C4-2B (cell line): ENCODE data around the gene ADARB2.

Experiments used
- ZFX ChIP-seq: fragments of 450-650 bp; IDR thresholded peaks from 2 replicates; pipeline ENCODE4 v1.6.1; 2017
- TF ChIP-seq, protein P1 (sequence below): fragments of 450-650 bp; conservative IDR thresholded peaks from 2 replicates; pipeline ENCODE4 v1.5.1; 2017; ENCODE audit warnings: mild to moderate bottlenecking

DNA sequence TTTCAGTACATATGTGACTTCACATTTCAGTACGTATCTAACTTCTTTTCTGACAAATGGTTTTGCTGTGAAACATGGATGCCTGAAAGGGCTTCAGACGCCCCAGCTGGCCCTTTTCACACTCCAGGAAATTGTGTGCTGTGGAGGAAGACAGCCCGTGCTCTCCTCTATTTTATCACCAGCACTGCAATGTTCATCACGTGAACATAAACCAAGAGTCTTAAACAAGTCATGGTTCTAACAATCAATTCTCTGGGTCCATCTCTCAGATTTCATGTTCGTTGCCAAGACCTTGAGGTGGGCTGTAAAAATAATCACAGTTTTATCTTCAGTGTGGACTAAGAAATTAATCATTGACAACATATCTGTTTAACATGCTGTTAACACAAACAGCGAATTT is 539.9 kb downstream of the ADARB2 start:
- TF ChIP-seq, protein P1, sequence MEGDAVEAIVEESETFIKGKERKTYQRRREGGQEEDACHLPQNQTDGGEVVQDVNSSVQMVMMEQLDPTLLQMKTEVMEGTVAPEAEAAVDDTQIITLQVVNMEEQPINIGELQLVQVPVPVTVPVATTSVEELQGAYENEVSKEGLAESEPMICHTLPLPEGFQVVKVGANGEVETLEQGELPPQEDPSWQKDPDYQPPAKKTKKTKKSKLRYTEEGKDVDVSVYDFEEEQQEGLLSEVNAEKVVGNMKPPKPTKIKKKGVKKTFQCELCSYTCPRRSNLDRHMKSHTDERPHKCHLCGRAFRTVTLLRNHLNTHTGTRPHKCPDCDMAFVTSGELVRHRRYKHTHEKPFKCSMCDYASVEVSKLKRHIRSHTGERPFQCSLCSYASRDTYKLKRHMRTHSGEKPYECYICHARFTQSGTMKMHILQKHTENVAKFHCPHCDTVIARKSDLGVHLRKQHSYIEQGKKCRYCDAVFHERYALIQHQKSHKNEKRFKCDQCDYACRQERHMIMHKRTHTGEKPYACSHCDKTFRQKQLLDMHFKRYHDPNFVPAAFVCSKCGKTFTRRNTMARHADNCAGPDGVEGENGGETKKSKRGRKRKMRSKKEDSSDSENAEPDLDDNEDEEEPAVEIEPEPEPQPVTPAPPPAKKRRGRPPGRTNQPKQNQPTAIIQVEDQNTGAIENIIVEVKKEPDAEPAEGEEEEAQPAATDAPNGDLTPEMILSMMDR = no peak
- TF ChIP-seq ZFX = no peak
